Chondrocyte (in vitro differentiated cells): ENCODE results near the gene PDZD4. TPM values are rescaled to one million over a fixed set of nuclear protein-coding genes. Genes with fewer than 3 reads are reported as not detected.
A peak's percentile ranks its signal among the peaks of the same experiment; 100 is the strongest.

ENCODE experiments used
- DNase-seq: peaks from one replicate; pipeline ENCODE4 v3.0.0; 2021; ENCODE audit warnings: mixed read lengths, low spot score
- H3K27ac Mint-ChIP-seq: one replicate; pipeline ENCODE4 v1.8.0; 2021; ENCODE audit warnings: mild to moderate bottlenecking, moderate library complexity, mixed read lengths; ENCODE audit not compliant: unreplicated experiment
- H3K27me3 Mint-ChIP-seq: 2 replicates; pipeline ENCODE4 v1.8.0; 2021; ENCODE audit warnings: low read depth, mixed read lengths
- H3K36me3 Mint-ChIP-seq: 2 replicates; pipeline ENCODE4 v1.8.0; 2021; ENCODE audit warnings: low read depth, mixed read lengths
- H3K4me1 Mint-ChIP-seq: 2 replicates; pipeline ENCODE4 v1.8.0; 2021; ENCODE audit warnings: low read depth, mild to moderate bottlenecking, mixed read lengths
- H3K4me3 Mint-ChIP-seq: one replicate; pipeline ENCODE4 v1.8.0; 2021; ENCODE audit warnings: mild to moderate bottlenecking, moderate library complexity, mixed read lengths; ENCODE audit not compliant: unreplicated experiment
- H3K9me3 Mint-ChIP-seq: 2 replicates; pipeline ENCODE4 v1.8.0; 2021; ENCODE audit warnings: low read depth, mixed read lengths
- total RNA-seq: library from RNA; stranded (reverse); gene quantifications from 3 replicates; pipeline ENCODE4 v1.2.1, GENCODE V29; 2021
- TF ChIP-seq, protein P1 (sequence below): fragments of 200-600 bp; sonication (generic); IDR thresholded peaks from 2 replicates; pipeline ENCODE4 v1.5.0; 2021; ENCODE audit warnings: antibody characterized with exemption, mild to moderate bottlenecking, moderate library complexity

The PDZD4 gene
- total RNA-seq, 1 donor from 2014 or later: 24.8 TPM

DNA sequence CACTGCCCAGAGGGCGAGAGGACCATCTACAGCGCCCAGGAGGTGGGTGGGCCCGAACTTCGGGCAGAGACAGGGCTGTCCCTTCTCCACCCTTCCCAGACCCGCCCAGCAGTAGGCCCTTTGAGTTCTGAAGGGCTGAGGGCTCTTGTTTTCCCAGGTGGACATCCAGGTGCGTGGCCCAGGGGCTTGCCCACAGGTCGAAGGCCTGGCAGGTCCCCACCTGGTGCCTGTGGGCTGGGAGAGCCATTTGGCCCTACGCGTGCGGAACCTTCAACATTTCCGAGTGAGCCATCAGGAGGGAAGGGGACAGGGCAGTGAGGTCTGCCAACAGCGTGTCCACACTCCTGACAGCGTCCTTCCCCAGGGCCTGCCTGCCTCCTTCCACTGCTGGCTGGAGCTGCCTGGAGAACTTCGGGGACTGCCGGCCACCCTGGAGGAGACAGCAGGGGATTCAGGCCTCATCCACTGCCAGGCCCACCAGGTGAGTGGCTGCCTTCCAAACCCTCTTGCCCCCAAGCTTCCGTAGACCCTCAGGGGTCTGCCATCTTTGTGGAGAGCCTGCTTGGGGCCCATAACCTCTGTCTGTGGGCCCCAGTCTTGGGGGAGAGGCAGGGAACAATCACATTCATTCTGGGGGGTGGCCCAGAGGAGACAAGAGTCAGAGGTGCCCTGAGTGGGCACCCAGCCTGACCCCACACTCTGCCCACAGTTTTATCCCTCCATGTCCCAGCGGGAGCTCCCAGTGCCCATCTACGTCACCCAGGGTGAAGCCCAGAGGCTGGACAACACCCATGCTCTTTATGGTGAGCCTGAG, 59.5 kb downstream of the PDZD4 start:
- TF ChIP-seq, protein P1, sequence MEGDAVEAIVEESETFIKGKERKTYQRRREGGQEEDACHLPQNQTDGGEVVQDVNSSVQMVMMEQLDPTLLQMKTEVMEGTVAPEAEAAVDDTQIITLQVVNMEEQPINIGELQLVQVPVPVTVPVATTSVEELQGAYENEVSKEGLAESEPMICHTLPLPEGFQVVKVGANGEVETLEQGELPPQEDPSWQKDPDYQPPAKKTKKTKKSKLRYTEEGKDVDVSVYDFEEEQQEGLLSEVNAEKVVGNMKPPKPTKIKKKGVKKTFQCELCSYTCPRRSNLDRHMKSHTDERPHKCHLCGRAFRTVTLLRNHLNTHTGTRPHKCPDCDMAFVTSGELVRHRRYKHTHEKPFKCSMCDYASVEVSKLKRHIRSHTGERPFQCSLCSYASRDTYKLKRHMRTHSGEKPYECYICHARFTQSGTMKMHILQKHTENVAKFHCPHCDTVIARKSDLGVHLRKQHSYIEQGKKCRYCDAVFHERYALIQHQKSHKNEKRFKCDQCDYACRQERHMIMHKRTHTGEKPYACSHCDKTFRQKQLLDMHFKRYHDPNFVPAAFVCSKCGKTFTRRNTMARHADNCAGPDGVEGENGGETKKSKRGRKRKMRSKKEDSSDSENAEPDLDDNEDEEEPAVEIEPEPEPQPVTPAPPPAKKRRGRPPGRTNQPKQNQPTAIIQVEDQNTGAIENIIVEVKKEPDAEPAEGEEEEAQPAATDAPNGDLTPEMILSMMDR: no peak
- Mint-ChIP-seq H3K36me3 (peaks cover 2% of the 10 kb centered on the region), H3K4me3 (no peak overlapping the region), H3K9me3 (no peaks in the 10 kb centered on the region), H3K27ac (no peak overlapping the region), H3K27me3 (no peaks in the 10 kb centered on the region), H3K4me1 (peaks cover 7% of the 10 kb centered on the region)
- no peak for DNase-seq

- TF ChIP-seq, protein P1: no peak
- Mint-ChIP-seq H3K9me3 (no peaks in the 10 kb centered on the region), H3K27ac (no peak overlapping the region), H3K4me3 (no peak overlapping the region), H3K4me1 (peaks cover 11% of the 10 kb centered on the region), H3K36me3 (peaks cover 2% of the 10 kb centered on the region), H3K27me3 (no peaks in the 10 kb centered on the region)
- DNase-seq: no peak
Measured at GRCh38 chrX:153769865-153770600, 60.3 kb downstream of the PDZD4 start.

- DNase-seq: peak; percentile 94
- H3K4me3 Mint-ChIP-seq: no peak overlapping the region
- H3K9me3 Mint-ChIP-seq: no peaks in the 10 kb centered on the region
Measured at GRCh38 chrX:153769158-153769864, 61.0 kb downstream of the PDZD4 start.

GRCh38 chrX:153768311-153769157, 61.8 kb downstream of the PDZD4 start:
- Mint-ChIP-seq H3K27me3 (no peaks in the 10 kb centered on the region), H3K9me3 (no peaks in the 10 kb centered on the region)

More at GRCh38 chrX:153769158-153769864, 61.0 kb downstream of the PDZD4 start:
- peaks cover 2% of the 10 kb centered on the region for H3K36me3 Mint-ChIP-seq
- peaks cover 11% of the 10 kb centered on the region for H3K4me1 Mint-ChIP-seq
- TF ChIP-seq, protein P1: no peak
- H3K27ac Mint-ChIP-seq: no peak overlapping the region
- no peaks in the 10 kb centered on the region for H3K27me3 Mint-ChIP-seq

More at GRCh38 chrX:153768311-153769157, 61.8 kb downstream of the PDZD4 start:
- TF ChIP-seq, protein P1: peak; percentile 21
- Mint-ChIP-seq H3K4me1 (peaks cover 11% of the 10 kb centered on the region), H3K4me3 (no peak overlapping the region), H3K27ac (no peak overlapping the region), H3K36me3 (peaks cover 2% of the 10 kb centered on the region)
- peak; percentile 91 for DNase-seq
